GM10248 (cell line): ENCODE measurements around the gene CEP97.
A peak's percentile ranks its signal among the peaks of the same experiment; 100 is the strongest.
"Not testable (repeated sequence)": the region's sequence is repeated elsewhere in the genome, so short reads cannot be mapped to it uniquely, and the experiment has no call there.

ENCODE experiments used
- CTCF ChIA-PET: fragments of 300-600 bp; sonication (Branson Sonifier 250); formaldehyde crosslinking; extraction: SDS; loops from one replicate; lab custom pipeline; 2021; ENCODE audit warnings: antibody characterized with exemption; lab: Yijun Ruan, JAX
- POLR2A ChIA-PET: fragments of 350-650 bp; sonication (Branson Sonifier 250); formaldehyde crosslinking; extraction: SDS; loops from one replicate; lab custom pipeline; 2020; ENCODE audit warnings: antibody characterized with exemption; lab: Yijun Ruan, JAX
- DNase-seq: peaks from one replicate; pipeline ENCODE4 v3.0.0; 2012; ENCODE audit errors: extremely low spot score
- TF ChIP-seq, protein P1 (sequence below): IDR thresholded peaks from 2 replicates; pipeline ENCODE4 v1.5.1; 2012; ENCODE audit warnings: mild to moderate bottlenecking, low read depth; ENCODE audit errors: extremely low read depth, missing control alignments, control extremely low read depth

CEP97 gene

DNA sequence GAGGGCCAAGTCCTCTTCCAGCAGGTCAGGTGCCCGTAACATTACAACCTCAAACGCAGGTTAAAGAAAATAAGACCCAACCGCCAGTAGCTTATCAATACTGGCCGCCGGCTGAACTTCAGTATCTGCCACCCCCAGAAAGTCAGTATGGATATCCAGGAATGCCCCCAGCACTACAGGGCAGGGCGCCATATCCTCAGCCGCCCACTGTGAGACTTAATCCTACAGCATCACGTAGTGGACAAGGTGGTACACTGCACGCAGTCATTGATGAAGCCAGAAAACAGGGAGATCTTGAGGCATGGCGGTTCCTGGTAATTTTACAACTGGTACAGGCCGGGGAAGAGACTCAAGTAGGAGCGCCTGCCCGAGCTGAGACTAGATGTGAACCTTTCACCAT lies 30.9 kb upstream of the CEP97 start:
- TF ChIP-seq, protein P1, sequence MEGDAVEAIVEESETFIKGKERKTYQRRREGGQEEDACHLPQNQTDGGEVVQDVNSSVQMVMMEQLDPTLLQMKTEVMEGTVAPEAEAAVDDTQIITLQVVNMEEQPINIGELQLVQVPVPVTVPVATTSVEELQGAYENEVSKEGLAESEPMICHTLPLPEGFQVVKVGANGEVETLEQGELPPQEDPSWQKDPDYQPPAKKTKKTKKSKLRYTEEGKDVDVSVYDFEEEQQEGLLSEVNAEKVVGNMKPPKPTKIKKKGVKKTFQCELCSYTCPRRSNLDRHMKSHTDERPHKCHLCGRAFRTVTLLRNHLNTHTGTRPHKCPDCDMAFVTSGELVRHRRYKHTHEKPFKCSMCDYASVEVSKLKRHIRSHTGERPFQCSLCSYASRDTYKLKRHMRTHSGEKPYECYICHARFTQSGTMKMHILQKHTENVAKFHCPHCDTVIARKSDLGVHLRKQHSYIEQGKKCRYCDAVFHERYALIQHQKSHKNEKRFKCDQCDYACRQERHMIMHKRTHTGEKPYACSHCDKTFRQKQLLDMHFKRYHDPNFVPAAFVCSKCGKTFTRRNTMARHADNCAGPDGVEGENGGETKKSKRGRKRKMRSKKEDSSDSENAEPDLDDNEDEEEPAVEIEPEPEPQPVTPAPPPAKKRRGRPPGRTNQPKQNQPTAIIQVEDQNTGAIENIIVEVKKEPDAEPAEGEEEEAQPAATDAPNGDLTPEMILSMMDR: peak; percentile 66
- DNase-seq, POLR2A ChIA-PET: not testable (repeated sequence)
- CTCF ChIA-PET: interaction anchor here (1.0 to 1.2 kb wide), 3 partner anchors 13 to 532 kb away, joined by 3 read pairs; no protein-coding TSS in a partner anchor

DNA sequence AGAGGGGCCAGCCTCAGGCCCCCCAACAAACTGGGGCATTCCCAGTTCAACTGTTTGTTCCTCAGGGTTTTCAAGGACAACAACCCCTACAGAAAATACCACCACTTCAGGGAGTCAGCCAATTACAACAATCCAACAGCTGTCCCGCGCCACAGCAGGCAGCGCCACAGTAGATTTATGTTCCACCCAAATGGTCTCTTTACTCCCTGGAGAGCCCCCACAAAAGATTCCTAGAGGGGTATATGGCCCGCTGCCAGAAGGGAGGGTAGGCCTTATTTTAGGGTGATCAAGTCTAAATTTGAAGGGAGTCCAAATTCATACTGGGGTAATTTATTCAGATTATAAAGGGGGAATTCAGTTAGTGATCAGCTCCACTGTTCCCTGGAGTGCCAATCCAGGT lies 29.6 kb upstream of the CEP97 start:
- POLR2A ChIA-PET, DNase-seq: not testable (repeated sequence)
- CTCF ChIA-PET: interaction anchor here (1.1 kb wide), 1 partner anchor 8 kb away, joined by 4 read pairs; the partner anchor contains the start of gene RPL24

DNA sequence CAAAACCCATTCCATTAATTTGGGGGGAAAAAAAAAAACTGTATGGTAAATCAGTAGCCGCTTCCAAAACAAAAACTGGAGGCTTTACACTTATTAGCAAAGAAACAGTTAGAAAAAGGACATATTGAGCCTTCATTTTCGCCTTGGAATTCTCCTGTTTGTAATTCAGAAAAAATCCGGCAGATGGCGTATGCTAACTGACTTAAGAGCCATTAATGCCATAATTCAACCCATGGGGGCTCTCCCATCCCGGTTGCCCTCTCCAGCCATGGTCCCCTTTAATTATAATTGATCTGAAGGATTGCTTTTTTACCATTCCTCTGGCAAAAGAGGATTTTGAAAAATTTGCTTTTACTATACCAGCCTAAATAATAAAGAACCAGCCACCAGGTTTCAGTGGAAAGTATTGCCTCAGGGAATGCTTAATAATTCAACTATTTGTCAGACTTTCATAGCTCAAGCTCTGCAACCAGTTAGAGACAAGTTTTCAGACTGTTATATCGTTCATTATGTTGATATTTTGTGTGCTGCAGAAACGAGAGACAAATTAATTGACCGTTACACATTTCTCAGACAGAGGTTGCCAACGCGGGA lies 28.5 kb upstream of the CEP97 start:
- no peak for DNase-seq
- ChIA-PET CTCF (interaction anchor here (0.6 to 0.7 kb wide), 2 partner anchors 11 to 107 kb away, joined by 3 read pairs; no protein-coding TSS in a partner anchor), POLR2A (no interaction called here)
- TF ChIP-seq, protein P1: peak; percentile 69

DNA sequence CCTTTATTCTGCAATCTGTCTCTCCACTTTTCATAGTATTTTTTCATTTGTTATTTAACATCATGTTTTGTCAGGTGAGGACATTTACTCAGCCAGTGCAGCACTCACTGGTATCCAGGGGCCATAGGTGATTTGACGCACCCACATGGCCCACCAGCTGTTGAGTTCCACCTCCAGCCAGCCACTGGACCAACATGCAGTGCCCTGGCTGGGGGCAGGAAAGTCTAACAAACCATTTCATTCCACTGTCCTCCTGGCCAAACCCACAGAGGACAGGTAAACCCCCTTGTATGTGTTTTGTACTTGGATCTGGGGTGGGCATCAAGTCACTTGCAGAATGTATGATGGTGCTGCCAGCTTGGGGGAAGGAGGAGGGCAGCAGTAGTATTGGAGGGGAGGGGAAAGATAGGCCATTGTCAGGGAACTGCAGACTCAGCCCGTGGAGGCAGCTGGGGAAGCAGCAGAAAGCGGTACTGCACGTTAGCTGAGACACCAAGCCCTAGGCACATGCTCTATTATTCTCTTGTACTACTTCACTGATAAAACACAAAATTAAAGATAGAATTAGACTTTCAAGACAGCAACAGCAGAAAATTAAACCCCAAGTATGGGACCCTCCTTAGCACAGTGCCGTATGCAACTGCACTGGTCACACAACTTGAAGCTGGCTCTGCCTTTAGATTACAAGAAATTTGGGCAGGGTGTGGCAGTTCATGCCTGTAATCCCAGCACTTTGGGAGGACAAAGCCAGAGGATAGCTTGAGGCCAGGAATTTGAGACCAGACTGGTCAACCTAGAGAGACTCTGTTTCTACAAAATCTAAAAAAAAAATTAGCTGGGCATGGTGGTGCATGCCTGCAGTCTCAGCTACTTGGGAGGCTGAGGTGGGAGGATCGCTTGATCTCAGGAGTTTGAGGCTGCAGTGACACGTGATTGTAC lies 22.4 kb upstream of the CEP97 start:
- ChIA-PET CTCF (interaction anchor here (0.8 to 2.1 kb wide), 7 partner anchors 8 to 527 kb away, joined by 3 to 7 read pairs (median 5); no protein-coding TSS in a partner anchor), POLR2A (interaction anchor here (0.7 kb wide), 1 partner anchor 147 kb away, joined by 3 read pairs; the partner anchor contains the start of gene NFKBIZ)
- TF ChIP-seq, protein P1: no peak
- no peak for DNase-seq

DNA sequence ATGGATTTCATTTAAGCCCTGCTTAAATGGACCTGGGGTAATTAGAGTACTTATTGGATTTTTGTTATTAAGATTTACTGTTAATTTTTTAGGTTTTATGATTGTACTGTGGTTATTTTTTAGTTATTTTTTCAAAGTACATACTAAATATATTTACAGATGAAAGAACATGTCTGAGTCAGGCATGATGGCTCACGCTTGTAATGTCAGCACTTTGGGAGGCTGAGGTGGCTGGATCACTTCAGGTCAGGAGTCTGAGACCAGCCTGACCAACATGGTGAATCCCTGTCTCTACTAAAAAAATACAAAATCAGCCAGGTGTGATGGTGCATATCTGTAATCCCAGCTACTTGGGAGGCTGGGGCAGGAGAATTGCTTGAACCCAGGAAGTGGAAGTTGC lies 21.7 kb upstream of the CEP97 start:
- POLR2A ChIA-PET: interaction anchor here (0.7 kb wide), 1 partner anchor 146 kb away, joined by 3 read pairs; the partner anchor contains the start of gene NFKBIZ
- CTCF ChIA-PET: interaction anchor here (0.8 to 2.1 kb wide), 4 partner anchors 8 to 526 kb away, joined by 4 to 6 read pairs (median 5); no protein-coding TSS in a partner anchor
- TF ChIP-seq, protein P1: no peak
- no peak for DNase-seq

DNA sequence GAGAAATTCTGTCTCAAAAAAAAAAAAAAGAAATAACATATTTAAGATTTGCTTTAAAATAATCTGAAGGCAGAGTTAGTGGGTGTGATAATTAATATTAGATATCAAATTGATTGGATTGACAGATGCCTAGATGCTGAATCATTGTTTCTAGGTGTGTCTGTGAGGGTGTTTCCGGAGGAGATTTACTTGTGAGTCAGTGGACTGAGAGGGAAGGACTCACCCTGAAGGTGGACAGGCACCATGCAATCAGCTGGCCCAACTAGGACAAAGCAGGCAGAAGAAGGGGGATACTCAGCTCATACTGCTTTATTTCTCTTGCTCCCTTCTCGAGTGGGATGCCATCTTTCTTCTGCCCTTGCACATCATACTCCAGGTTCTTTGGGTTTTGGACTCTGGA lies 21.2 kb upstream of the CEP97 start:
- ChIA-PET CTCF (interaction anchor here (1.5 kb wide), 1 partner anchor 26 kb away, joined by 4 read pairs; no protein-coding TSS in a partner anchor), POLR2A (no interaction called here)
- TF ChIP-seq, protein P1: no peak
- DNase-seq: no peak

DNA sequence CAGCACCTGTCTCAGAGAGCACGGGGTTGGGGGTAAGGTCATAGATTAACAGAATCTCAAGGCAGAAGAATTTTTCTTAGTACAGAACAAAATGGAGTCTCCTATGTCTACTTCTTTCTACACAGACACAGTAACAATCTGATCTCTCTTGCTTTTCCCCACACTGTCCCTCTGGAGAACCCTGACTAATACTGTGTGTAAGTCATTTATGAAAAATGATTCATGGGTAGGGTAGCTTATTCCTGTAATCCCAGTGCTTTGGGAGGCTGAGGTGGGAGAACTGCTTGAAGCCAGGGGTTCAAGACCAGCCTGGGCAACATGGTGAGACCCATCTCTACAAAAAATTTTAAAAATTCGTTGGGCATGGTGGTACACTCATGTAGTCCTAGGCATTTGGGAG lies 19.8 kb upstream of the CEP97 start:
- DNase-seq, POLR2A ChIA-PET, CTCF ChIA-PET: not testable (repeated sequence)
